ENCODE measurements around the gene FNBP1. TPM values are rescaled to one million over a fixed set of nuclear protein-coding genes. Genes with fewer than 3 reads are reported as not detected.
A peak's percentile ranks its signal among the peaks of the same experiment; 100 is the strongest.
"Not testable (repeated sequence)": the region's sequence is repeated elsewhere in the genome, so short reads cannot be mapped to it uniquely, and the experiment has no call there.

The FNBP1 gene
- total and polyA plus RNA-seq, 4 donors = 21.9 to 92.9 (median 63.8) TPM

DNA sequence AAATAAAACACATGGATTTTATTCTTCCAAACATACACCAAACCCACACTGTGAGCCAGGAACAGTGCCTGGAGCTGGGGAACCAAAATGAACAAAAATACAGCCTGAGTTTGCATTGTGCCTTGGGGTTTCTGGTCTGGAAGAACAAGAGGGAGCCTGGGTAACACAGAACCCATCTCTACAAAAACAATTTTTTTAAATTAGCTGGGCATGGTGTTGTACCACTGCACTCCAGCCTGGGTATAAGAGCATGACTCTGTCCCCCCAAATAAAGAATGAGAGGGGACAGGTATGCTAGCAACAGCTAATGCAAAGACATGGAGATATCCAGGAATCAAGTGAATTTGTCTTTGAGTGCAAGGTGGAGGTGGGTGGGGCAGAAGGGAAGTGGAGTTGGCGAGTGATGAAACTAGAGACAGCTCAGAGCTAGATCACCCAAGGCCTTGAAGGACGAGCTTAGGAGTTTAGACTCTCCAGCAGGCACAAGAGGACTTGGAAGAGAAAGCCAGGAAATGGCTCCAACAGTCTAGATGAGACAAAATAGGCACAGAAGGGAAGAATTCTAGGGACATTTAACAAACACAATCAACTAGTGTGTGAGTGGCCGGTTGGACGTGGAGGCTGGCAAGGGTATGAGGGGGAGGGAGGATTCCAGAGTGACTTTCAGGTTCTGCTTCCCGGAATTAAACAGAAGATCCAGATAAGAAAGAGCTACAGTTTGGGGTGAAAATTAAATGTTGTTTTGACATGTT lies 47.4 kb downstream of the FNBP1 start:
- no peak for DNase-seq
- Histone ChIP-seq H3K4me3 (ENCODE audit: low read length in 2 of 2) (no peak overlapping the region), H3K4me1 (ENCODE audit: control insufficient read depth in 1 of 2, insufficient read depth in 2 of 2, low read length in 2 of 2) (peaks cover 3 to 11% of the 10 kb centered on the region in 2 donors), H3K9me3 (ENCODE audit: control insufficient read depth, low read length) (no peaks in the 10 kb centered on the region), H3K27ac (ENCODE audit: low read depth in 1 of 2, low read length in 2 of 2) (peak overlapping the region; percentile 68 to 78), H3K27me3 (ENCODE audit: control insufficient read depth in 1 of 2, insufficient read depth in 2 of 2, low read length in 1 of 2) (no peaks in the 10 kb centered on the region), H3K36me3 (ENCODE audit: control insufficient read depth in 1 of 2, insufficient read depth in 2 of 2, low read length in 1 of 2) (no peaks in the 10 kb centered on the region)
- intact Hi-C loops (cut with DNase I) = no loop called here
- 16 to 19% methylated on average over 5 of the region's 5 CpGs for WGBS, 2 donors
- no peak for ATAC-seq (ENCODE audit: low FRiP score)

- Histone ChIP-seq H3K9me3 (ENCODE audit: control insufficient read depth, low read length) (no peaks in the 10 kb centered on the region), H3K36me3 (ENCODE audit: control insufficient read depth in 1 of 2, insufficient read depth in 2 of 2, low read length in 1 of 2) (no peaks in the 10 kb centered on the region), H3K27ac (ENCODE audit: low read depth in 1 of 2, low read length in 2 of 2) (peak overlapping the region; percentile 68 to 78), H3K27me3 (ENCODE audit: control insufficient read depth in 1 of 2, insufficient read depth in 2 of 2, low read length in 1 of 2) (no peaks in the 10 kb centered on the region), H3K4me3 (ENCODE audit: low read length in 2 of 2) (no peak overlapping the region), H3K4me1 (ENCODE audit: control insufficient read depth in 1 of 2, insufficient read depth in 2 of 2, low read length in 2 of 2) (peaks cover 3 to 11% of the 10 kb centered on the region in 2 donors)
- ATAC-seq (ENCODE audit: low FRiP score) = peak; percentile 44
- WGBS, 2 donors = 25 to 27% methylated on average over 3 of the region's 3 CpGs
- intact Hi-C loops (cut with DNase I) = no loop called here
- no peak for DNase-seq
Observed at GRCh38 chr9:129994882-129995281, 48.1 kb downstream of the FNBP1 start.

GRCh38 chr9:129991139-129991538 lies 51.9 kb downstream of the FNBP1 start:
- H3K36me3 ChIP-seq (ENCODE audit: control insufficient read depth in 1 of 2, insufficient read depth in 2 of 2, low read length in 1 of 2); ATAC-seq (ENCODE audit: low FRiP score); DNase-seq; H3K9me3 ChIP-seq (ENCODE audit: control insufficient read depth, low read length); H3K27ac ChIP-seq (ENCODE audit: low read depth in 1 of 2, low read length in 2 of 2); H3K27me3 ChIP-seq (ENCODE audit: control insufficient read depth in 1 of 2, insufficient read depth in 2 of 2, low read length in 1 of 2); H3K4me3 ChIP-seq (ENCODE audit: low read length in 2 of 2); intact Hi-C loops (cut with DNase I): not testable (repeated sequence)
- H3K4me1 ChIP-seq (ENCODE audit: control insufficient read depth in 1 of 2, insufficient read depth in 2 of 2, low read length in 2 of 2) = peaks cover 4 to 13% of the 10 kb centered on the region in 2 donors
- WGBS, 2 donors = 97% methylated on average over 6 of the region's 6 CpGs

DNA sequence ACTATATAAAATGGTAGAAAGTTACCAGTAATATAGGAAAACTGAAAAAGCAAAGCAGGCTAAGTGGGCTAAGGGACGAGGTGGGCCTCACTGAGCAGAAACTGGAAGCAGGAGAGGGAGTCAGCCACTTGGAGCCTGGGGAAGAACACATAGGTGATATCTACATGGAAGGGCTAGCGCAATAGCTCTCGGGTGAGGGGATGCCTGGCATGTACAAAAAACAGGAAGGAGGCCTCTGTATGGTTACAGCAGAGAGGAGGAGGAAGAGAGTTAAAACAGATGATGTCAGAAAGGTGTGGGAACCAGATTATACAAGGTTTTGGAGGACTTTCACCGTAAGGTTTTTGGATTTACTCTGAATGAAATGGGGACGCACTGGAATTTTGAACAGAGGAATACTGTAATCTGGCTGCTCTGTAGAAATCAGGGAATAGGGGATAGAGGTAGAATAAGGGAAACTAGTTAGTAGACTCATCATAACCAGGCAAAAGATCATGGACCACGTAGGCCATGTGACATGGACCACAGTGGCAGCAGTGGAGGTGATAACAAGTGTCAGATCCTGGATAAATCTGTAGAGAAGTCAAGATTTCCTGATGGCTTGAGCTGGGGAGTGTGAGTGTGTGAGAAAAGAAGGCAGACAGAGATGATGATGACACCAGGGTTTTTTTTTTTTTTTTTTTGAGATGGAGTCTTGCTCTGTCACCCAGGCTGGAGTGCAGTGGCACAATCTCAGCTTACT lies 52.5 kb downstream of the FNBP1 start:
- WGBS, 2 donors = 72 to 74% methylated on average over 6 of the region's 6 CpGs
- Histone ChIP-seq H3K27ac (ENCODE audit: low read depth in 1 of 2, low read length in 2 of 2) (no peak overlapping the region), H3K36me3 (ENCODE audit: control insufficient read depth in 1 of 2, insufficient read depth in 2 of 2, low read length in 1 of 2) (no peaks in the 10 kb centered on the region), H3K4me1 (ENCODE audit: control insufficient read depth in 1 of 2, insufficient read depth in 2 of 2, low read length in 2 of 2) (peaks cover 4 to 11% of the 10 kb centered on the region in 2 donors), H3K27me3 (ENCODE audit: control insufficient read depth in 1 of 2, insufficient read depth in 2 of 2, low read length in 1 of 2) (no peaks in the 10 kb centered on the region), H3K4me3 (ENCODE audit: low read length in 2 of 2) (no peak overlapping the region), H3K9me3 (ENCODE audit: control insufficient read depth, low read length) (no peaks in the 10 kb centered on the region)
- ATAC-seq (ENCODE audit: low FRiP score) = no peak
- intact Hi-C loops (cut with DNase I) = no loop called here
- DNase-seq = no peak

GRCh38 chr9:129989740-129990139 lies 53.2 kb downstream of the FNBP1 start:
- H3K4me1 ChIP-seq (ENCODE audit: control insufficient read depth in 1 of 2, insufficient read depth in 2 of 2, low read length in 2 of 2) = peaks cover 3 to 7% of the 10 kb centered on the region in 2 donors
- no peak for DNase-seq
- no peak overlapping the region for H3K27ac ChIP-seq (ENCODE audit: low read depth in 1 of 2, low read length in 2 of 2)

DNA sequence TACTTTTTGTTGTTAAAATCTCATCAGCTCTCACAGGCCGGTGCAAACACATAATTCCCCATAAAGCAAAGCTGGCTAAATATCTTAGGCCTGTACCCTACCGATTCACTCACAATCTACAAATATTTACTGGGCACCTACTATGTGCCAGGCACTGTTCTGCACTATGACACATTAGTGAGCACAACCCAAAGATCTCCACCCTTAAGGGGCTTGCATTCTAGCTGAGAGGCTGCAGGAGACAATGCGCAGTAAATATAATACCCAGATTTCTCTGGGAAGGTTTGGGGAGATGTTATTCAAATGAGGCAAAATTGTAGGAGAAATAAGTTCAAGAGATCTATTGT lies 53.7 kb downstream of the FNBP1 start:
- DNase-seq (no peak), ATAC-seq (ENCODE audit: low FRiP score) (no peak)
- Histone ChIP-seq H3K27ac (ENCODE audit: low read depth in 1 of 2, low read length in 2 of 2) (no peak overlapping the region), H3K27me3 (ENCODE audit: control insufficient read depth in 1 of 2, insufficient read depth in 2 of 2, low read length in 1 of 2) (no peaks in the 10 kb centered on the region), H3K4me3 (ENCODE audit: low read length in 2 of 2) (no peak overlapping the region), H3K36me3 (ENCODE audit: control insufficient read depth in 1 of 2, insufficient read depth in 2 of 2, low read length in 1 of 2) (no peaks in the 10 kb centered on the region), H3K4me1 (ENCODE audit: control insufficient read depth in 1 of 2, insufficient read depth in 2 of 2, low read length in 2 of 2) (peaks cover 3 to 7% of the 10 kb centered on the region in 2 donors), H3K9me3 (ENCODE audit: control insufficient read depth, low read length) (no peaks in the 10 kb centered on the region)
- intact Hi-C loops (cut with DNase I) = no loop called here
- 82 to 90% methylated on average over 3 of the region's 3 CpGs for WGBS, 2 donors

More at GRCh38 chr9:129989740-129990139, 53.2 kb downstream of the FNBP1 start:
- H3K9me3 ChIP-seq (ENCODE audit: control insufficient read depth, low read length) = no peaks in the 10 kb centered on the region
- H3K27me3 ChIP-seq (ENCODE audit: control insufficient read depth in 1 of 2, insufficient read depth in 2 of 2, low read length in 1 of 2) = no peaks in the 10 kb centered on the region
- no peak for ATAC-seq (ENCODE audit: low FRiP score)
- intact Hi-C loops (cut with DNase I) = no loop called here
- no peak overlapping the region for H3K4me3 ChIP-seq (ENCODE audit: low read length in 2 of 2)
- no peaks in the 10 kb centered on the region for H3K36me3 ChIP-seq (ENCODE audit: control insufficient read depth in 1 of 2, insufficient read depth in 2 of 2, low read length in 1 of 2)
- WGBS, 2 donors = 68 to 73% methylated on average over 7 of the region's 7 CpGs

GRCh38 chr9:129988607-129989361 lies 54.2 kb downstream of the FNBP1 start:
- DNase-seq (no peak), ATAC-seq (ENCODE audit: low FRiP score) (no peak)
- Histone ChIP-seq H3K36me3 (ENCODE audit: control insufficient read depth in 1 of 2, insufficient read depth in 2 of 2, low read length in 1 of 2) (no peaks in the 10 kb centered on the region), H3K4me1 (ENCODE audit: control insufficient read depth in 1 of 2, insufficient read depth in 2 of 2, low read length in 2 of 2) (peaks cover 3% of the 10 kb centered on the region in 2 donors), H3K4me3 (ENCODE audit: low read length in 2 of 2) (no peak overlapping the region), H3K27me3 (ENCODE audit: control insufficient read depth in 1 of 2, insufficient read depth in 2 of 2, low read length in 1 of 2) (no peaks in the 10 kb centered on the region), H3K27ac (ENCODE audit: low read depth in 1 of 2, low read length in 2 of 2) (no peak overlapping the region), H3K9me3 (ENCODE audit: control insufficient read depth, low read length) (no peaks in the 10 kb centered on the region)
- intact Hi-C loops (cut with DNase I) = no loop called here
- WGBS, 2 donors = 85% methylated on average over 9 of the region's 9 CpGs

DNA sequence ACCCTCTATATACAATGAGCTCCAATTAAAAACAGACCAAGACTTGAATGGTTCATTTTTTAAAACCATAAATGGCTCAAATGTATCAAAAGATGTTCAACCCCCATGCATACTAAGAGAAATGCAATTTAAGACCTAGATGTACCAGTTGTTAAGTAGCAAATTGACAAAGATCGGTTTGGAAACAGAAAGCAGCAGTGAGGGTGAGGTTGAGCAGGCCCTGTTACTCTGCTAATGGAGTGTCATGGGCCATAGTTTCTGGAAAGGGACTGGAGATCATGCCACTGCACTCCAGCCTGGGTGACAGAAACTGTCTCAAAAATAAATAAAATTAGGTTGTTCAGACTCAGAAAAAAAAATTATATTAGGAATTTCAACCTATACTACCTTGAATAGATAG lies 55.0 kb downstream of the FNBP1 start:
- intact Hi-C loops (cut with DNase I) = no loop called here
- Histone ChIP-seq H3K4me3 (ENCODE audit: low read length in 2 of 2) (no peak overlapping the region), H3K36me3 (ENCODE audit: control insufficient read depth in 1 of 2, insufficient read depth in 2 of 2, low read length in 1 of 2) (no peaks in the 10 kb centered on the region), H3K9me3 (ENCODE audit: control insufficient read depth, low read length) (no peaks in the 10 kb centered on the region), H3K27me3 (ENCODE audit: control insufficient read depth in 1 of 2, insufficient read depth in 2 of 2, low read length in 1 of 2) (no peaks in the 10 kb centered on the region), H3K27ac (ENCODE audit: low read depth in 1 of 2, low read length in 2 of 2) (no peak overlapping the region), H3K4me1 (ENCODE audit: control insufficient read depth in 1 of 2, insufficient read depth in 2 of 2, low read length in 2 of 2) (peaks cover 3% of the 10 kb centered on the region in 2 donors)
- DNase-seq (no peak), ATAC-seq (ENCODE audit: low FRiP score) (no peak)
- 86 to 97% methylated on average over 1 of the region's 1 CpG for WGBS, 2 donors

Data from aorta (tissue), 5 donors.